Type B pancreatic cell (in vitro differentiated cells): Measurements from ENCODE around the gene CD151. TPM values are rescaled to one million over a fixed set of nuclear protein-coding genes. Genes with fewer than 3 reads are reported as not detected.
A peak's percentile ranks its signal among the peaks of the same experiment; 100 is the strongest.

Experiments
- DNase-seq: peaks from one replicate; pipeline ENCODE4 v3.0.0; 2021; ENCODE audit warnings: mixed read lengths; ENCODE audit not compliant: unreplicated experiment; ENCODE audit errors: extremely low spot score
- H3K27ac Mint-ChIP-seq: 2 replicates; pipeline ENCODE4 v1.8.0; 2021; ENCODE audit warnings: mild to moderate bottlenecking, mixed read lengths
- H3K27me3 Mint-ChIP-seq: 2 replicates; pipeline ENCODE4 v1.8.0; 2021; ENCODE audit warnings: mixed read lengths
- H3K36me3 Mint-ChIP-seq: 2 replicates; pipeline ENCODE4 v1.8.0; 2021; ENCODE audit warnings: mixed read lengths
- H3K4me1 Mint-ChIP-seq: one replicate; pipeline ENCODE4 v1.8.0; 2021; ENCODE audit warnings: mixed read lengths; ENCODE audit not compliant: unreplicated experiment
- H3K4me3 Mint-ChIP-seq: 2 replicates; pipeline ENCODE4 v1.8.0; 2021; ENCODE audit warnings: mild to moderate bottlenecking, mixed read lengths
- H3K9me3 Mint-ChIP-seq: 2 replicates; pipeline ENCODE4 v1.8.0; 2021; ENCODE audit warnings: mixed read lengths
- total RNA-seq: library from RNA; stranded (reverse); gene quantifications from 2 replicates; pipeline ENCODE4 v1.2.1, GENCODE V29; 2021; ENCODE audit warnings: low replicate concordance
- TF ChIP-seq, protein P1 (sequence below): fragments of 200-600 bp; sonication (generic); conservative IDR thresholded peaks from 2 replicates; pipeline ENCODE4 v1.5.0; 2021; ENCODE audit warnings: antibody characterized with exemption, mild to moderate bottlenecking

Gene CD151
- total RNA-seq, 1 donor from 2014 or later, result 126 TPM

DNA sequence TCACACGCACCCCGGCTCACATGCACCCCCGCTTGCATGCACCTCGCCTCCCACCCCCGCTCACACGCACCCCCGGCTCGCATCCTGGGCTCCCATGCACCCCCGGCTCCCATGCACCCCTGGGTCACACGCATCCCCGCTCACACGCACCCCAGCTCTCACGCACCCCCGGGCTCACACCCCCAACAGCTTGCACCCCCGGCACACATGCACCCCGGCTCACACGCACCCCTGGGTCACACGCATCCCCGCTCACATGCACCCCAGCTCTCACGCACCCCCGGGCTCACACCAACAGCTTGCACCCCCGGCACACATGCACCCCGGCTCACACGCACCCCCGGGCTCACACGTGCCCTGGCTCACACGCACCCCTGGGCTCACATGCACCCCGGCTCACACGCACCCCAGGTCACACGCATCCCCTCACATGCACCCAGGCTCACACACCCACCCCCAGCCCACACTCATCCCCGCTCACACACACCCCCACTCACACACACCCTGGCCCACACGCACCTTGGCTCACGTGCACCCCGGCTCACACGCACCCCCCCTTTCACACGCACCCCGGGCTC lies 26.1 kb downstream of the CD151 start:
- TF ChIP-seq, protein P1, sequence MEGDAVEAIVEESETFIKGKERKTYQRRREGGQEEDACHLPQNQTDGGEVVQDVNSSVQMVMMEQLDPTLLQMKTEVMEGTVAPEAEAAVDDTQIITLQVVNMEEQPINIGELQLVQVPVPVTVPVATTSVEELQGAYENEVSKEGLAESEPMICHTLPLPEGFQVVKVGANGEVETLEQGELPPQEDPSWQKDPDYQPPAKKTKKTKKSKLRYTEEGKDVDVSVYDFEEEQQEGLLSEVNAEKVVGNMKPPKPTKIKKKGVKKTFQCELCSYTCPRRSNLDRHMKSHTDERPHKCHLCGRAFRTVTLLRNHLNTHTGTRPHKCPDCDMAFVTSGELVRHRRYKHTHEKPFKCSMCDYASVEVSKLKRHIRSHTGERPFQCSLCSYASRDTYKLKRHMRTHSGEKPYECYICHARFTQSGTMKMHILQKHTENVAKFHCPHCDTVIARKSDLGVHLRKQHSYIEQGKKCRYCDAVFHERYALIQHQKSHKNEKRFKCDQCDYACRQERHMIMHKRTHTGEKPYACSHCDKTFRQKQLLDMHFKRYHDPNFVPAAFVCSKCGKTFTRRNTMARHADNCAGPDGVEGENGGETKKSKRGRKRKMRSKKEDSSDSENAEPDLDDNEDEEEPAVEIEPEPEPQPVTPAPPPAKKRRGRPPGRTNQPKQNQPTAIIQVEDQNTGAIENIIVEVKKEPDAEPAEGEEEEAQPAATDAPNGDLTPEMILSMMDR, result no peak
- Mint-ChIP-seq H3K36me3 (no peaks in the 10 kb centered on the region), H3K9me3 (no peaks in the 10 kb centered on the region), H3K4me1 (peaks cover 9% of the 10 kb centered on the region), H3K4me3 (no peak overlapping the region), H3K27ac (no peak overlapping the region), H3K27me3 (no peaks in the 10 kb centered on the region)
- no peak for DNase-seq

DNA sequence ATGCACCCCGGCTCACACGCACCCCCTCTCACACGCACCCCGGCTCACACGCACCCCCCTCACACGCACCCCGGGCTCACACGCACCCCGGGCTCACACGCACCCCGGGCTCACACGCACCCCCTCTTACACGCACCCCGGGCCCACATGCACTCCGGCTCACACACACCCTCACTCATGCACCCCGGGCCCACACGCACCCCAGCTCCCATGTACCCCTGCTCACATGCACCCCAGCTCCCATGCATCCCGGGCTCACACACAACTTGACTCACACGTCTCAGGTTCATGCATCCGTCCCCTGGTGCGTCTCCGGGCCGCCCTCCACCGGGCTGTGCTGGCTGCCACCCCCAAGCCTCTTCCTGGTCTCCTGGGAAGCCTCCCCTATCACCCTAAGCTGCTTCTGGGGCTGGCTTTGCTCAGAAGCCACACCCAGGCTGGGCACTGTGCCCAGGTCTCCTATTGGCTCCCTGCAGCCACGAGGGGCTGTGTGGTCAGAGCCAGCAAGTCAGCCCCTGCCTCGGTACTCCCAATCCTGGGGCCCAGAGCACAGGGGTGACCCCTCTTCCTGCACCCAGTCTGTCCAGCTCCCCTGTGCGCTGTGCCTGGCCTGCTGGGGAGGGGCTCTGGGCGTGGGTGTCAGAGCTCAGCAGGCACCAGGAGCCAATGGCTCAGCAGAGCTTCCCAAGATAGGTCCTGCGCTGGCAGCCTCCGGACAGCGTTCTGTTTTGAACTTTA lies 26.8 kb downstream of the CD151 start:
- Mint-ChIP-seq H3K4me1 (peaks cover 9% of the 10 kb centered on the region), H3K27ac (no peak overlapping the region), H3K9me3 (no peaks in the 10 kb centered on the region), H3K4me3 (no peak overlapping the region), H3K36me3 (no peaks in the 10 kb centered on the region), H3K27me3 (no peaks in the 10 kb centered on the region)
- DNase-seq, result no peak
- TF ChIP-seq, protein P1, result no peak

DNA sequence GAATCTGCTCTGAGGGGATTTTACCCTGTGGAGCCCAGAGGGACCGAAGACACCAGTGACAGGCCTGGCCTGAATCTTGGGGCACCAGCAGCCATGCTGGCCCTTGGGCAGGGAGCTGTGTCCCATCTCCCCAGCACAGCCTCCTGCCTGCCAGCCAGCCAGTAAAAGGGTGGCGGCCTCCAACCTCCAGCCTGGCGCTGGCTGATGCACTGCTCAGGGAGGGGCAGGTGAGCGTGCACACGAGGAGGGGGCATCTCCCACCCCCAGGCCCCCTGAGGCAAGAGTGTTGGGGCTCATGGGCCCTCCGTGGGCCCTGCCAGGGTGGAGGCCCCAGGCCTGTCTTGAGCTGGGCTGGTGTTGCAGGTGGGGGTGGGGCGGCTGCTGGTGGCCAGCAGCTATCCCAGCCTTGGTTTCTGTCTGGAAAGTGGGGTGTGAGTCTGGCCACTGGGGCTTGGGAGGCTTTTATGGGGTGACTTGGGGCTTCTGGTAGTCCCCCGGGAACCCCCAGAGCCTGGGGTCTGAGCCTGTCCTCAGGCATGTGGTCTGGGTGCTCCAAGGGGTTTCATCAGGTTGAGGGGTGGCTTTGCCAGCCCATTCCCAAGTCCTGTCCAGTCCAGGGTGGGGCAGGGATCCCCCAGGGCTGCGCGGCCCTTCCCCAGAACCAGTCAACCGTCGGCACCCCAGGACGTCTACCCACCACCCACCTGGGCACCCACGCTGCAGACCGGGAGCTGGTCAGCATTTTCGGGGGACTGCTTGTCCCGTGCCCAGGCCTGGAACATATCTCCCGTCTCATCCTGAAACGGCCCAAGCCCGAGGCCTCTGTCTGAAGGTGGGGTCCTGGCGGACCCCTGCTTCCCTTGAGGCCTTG lies 27.7 kb downstream of the CD151 start:
- DNase-seq, result no peak
- Mint-ChIP-seq H3K36me3 (no peaks in the 10 kb centered on the region), H3K27me3 (no peaks in the 10 kb centered on the region), H3K4me1 (peaks cover 9% of the 10 kb centered on the region), H3K27ac (no peak overlapping the region), H3K9me3 (no peaks in the 10 kb centered on the region), H3K4me3 (no peak overlapping the region)
- TF ChIP-seq, protein P1, result no peak

DNA sequence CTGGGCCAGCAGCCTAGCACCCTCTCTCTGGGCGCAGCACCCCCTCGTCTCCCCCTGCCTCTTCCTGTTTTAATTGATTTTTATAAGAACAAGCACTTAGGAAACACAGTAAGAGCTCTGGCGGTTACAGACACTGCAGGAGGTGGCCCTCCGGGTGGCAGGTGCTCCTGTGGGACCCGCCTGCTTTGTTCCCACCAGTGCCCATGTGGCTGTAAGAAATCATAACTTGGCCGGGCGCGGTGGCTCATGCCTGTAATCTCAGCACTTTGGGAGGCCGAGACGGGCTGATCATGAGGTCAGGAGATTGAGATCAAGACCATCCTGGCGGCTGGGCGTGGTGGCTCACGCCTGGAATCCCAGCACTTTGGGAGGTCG lies 28.3 kb downstream of the CD151 start:
- H3K9me3 Mint-ChIP-seq, result no peaks in the 10 kb centered on the region
- H3K27me3 Mint-ChIP-seq, result no peaks in the 10 kb centered on the region
- peaks cover 9% of the 10 kb centered on the region for H3K4me1 Mint-ChIP-seq
- TF ChIP-seq, protein P1, result no peak
- H3K36me3 Mint-ChIP-seq, result no peaks in the 10 kb centered on the region
- H3K4me3 Mint-ChIP-seq, result no peak overlapping the region
- H3K27ac Mint-ChIP-seq, result no peak overlapping the region
- no peak for DNase-seq

DNA sequence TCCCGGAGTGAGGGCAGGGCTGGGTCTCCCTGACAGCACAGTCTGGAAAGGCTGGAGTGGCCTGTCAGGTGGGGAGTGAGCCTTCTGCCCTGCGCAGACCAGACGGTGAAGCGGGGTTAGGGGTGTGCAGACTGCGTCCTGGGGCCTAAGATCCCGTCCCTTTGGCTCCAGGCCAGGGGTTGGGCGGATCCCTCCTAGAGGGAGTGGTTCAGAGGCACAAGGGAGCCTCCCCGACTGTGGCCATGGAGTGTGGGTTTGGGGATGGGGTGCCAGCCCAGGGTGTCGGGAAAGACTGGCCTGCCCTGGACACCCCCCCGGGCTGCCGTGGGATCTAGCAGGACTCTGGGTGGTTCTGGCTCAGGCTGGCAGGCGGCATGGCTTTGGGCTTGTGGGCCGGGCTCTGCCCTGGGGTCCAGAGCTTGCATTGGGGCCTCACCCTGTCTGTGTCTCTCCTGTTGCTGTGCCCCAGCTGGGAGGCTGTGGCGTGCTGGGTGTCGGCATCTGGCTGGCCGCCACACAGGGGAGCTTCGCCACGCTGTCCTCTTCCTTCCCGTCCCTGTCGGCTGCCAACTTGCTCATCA lies 29.4 kb downstream of the CD151 start:
- Mint-ChIP-seq H3K4me1 (peaks cover 9% of the 10 kb centered on the region), H3K27ac (peak overlapping the region; percentile 76), H3K4me3 (no peak overlapping the region)

More for the DNA sequence above, 29.4 kb downstream of the CD151 start:
- TF ChIP-seq, protein P1, result no peak
- no peaks in the 10 kb centered on the region for H3K36me3 Mint-ChIP-seq
- H3K27me3 Mint-ChIP-seq, result no peaks in the 10 kb centered on the region
- DNase-seq, result no peak
- no peaks in the 10 kb centered on the region for H3K9me3 Mint-ChIP-seq
